Right atrium auricular region (tissue), 2 donors: ENCODE measurements around the gene RANGAP1. TPM values are rescaled to one million over a fixed set of nuclear protein-coding genes. Genes with fewer than 3 reads are reported as not detected.
A peak's percentile ranks its signal among the peaks of the same experiment; 100 is the strongest.
"Not testable (repeated sequence)": the region's sequence is repeated elsewhere in the genome, so short reads cannot be mapped to it uniquely, and the experiment has no call there.

Experiments used
- DNase-seq: peaks from one replicate; pipeline ENCODE4 v3.0.0-alpha.2; 2019; ENCODE audit warnings: low spot score
- H3K27ac ChIP-seq, 2 donors: fragments of 200-600 bp; sonication (generic); 1 replicate in 1 of 2; 2 replicates in 1 of 2; pipeline ENCODE4 v1.5.1; 2016 to 2019
- H3K27me3 ChIP-seq, 2 donors: fragments of 200-600 bp; sonication (generic); one replicate each; pipeline versions ENCODE4 v1.5.1 to v1.6.0; 2017 to 2019
- H3K36me3 ChIP-seq: fragments of 200-600 bp; sonication (generic); one replicate; pipeline ENCODE4 v1.5.1; 2016
- H3K4me1 ChIP-seq, 2 donors: fragments of 200-600 bp; sonication (generic); one replicate each; pipeline versions ENCODE4 v1.5.1 to v1.6.0; 2017 to 2019
- H3K4me3 ChIP-seq, 2 donors: fragments of 200-600 bp; sonication (generic); 1 replicate in 1 of 2; 2 replicates in 1 of 2; pipeline ENCODE4 v1.5.1; 2017 to 2019; ENCODE audit warnings: mild to moderate bottlenecking in 1 of 2, moderate library complexity in 1 of 2
- H3K9me3 ChIP-seq, 2 donors: fragments of 200-600 bp; sonication (generic); one replicate each; pipeline ENCODE4 v1.5.1; 2019
- CTCF ChIP-seq, 2 donors: fragments of 200-600 bp; sonication (generic); IDR thresholded peaks; one replicate each; pipeline ENCODE4 v1.5.1; 2019; ENCODE audit warnings: antibody characterized with exemption in 2 of 2
- total RNA-seq, 2 donors: library from RNA; depleted of rRNA; stranded (reverse); fragments of >200 nt; gene quantifications; one replicate each; pipeline ENCODE4 v1.1.0, GENCODE V29; 2016

Gene RANGAP1
- total RNA-seq, 2 donors from 2014 or later: 22.3 to 33.3 TPM

DNA sequence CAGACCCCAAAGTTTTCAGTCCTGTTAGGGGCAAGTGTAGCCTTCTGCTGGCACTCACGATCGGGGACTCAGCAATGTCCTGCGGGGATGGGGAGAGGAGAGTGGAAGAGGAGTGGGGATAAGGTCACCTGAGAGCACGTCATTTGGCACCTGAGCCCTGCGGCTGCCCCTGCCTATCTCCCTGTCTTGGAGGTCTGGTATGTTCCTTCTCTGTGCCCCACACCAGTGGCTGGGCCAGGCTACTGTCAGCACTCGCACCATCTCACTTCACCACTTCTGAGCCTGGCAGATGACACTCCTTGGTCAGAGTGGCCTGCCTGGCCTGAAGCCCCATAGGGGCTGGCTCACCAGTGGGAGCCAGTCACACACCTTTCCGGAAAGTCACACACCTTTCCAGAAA, 25.1 kb downstream of the RANGAP1 start:
- peaks cover 0 to 23% of the 10 kb centered on the region in 2 donors for H3K4me1 ChIP-seq
- no peaks in the 10 kb centered on the region for H3K27me3 ChIP-seq
- peak overlapping the region; percentile 75 to 94 for H3K27ac ChIP-seq
- peak; percentile 72 for DNase-seq
- H3K9me3 ChIP-seq: no peaks in the 10 kb centered on the region
- peaks cover 41% of the 10 kb centered on the region for H3K36me3 ChIP-seq
- H3K4me3 ChIP-seq: no peak overlapping the region
- no peak for TF ChIP-seq CTCF (IDR thresholded peaks at IDR 0.05)

DNA sequence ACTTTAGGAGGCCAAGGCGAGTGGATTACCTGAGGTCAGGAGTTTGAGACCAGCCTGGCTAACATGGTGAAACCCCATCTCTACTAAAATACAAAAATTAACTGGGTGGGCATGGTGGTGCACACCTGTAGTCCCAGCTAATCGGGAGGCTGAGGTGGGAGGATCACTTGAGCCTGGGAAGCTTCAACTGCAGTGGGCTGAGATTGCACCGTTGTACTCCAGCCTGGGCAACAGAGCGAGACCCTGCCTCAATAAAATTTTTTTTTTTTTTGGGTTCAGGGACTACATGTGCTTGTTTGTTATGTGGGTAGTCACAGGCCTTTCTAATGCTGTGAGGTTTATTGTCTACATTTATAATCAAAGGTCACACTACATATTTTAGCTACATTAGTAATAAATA, 26.2 kb downstream of the RANGAP1 start:
- Histone ChIP-seq H3K36me3 (peaks cover 43% of the 10 kb centered on the region), H3K4me1 (peaks cover 0 to 23% of the 10 kb centered on the region in 2 donors), H3K27ac (peak overlapping the region; percentile 75 to 94)
- H3K9me3 ChIP-seq, H3K27me3 ChIP-seq, H3K4me3 ChIP-seq, DNase-seq: not testable (repeated sequence)

- Histone ChIP-seq H3K36me3 (peaks cover 48% of the 10 kb centered on the region), H3K9me3 (no peaks in the 10 kb centered on the region), H3K4me3 (no peak overlapping the region), H3K27me3 (no peaks in the 10 kb centered on the region), H3K4me1 (peaks cover 0 to 20% of the 10 kb centered on the region in 2 donors), H3K27ac (no peak overlapping the region)
- TF ChIP-seq CTCF (IDR thresholded peaks at IDR 0.05): no peak
- DNase-seq: no peak
Measured at GRCh38 chr22:41257696-41258095, 28.3 kb downstream of the RANGAP1 start.

DNA sequence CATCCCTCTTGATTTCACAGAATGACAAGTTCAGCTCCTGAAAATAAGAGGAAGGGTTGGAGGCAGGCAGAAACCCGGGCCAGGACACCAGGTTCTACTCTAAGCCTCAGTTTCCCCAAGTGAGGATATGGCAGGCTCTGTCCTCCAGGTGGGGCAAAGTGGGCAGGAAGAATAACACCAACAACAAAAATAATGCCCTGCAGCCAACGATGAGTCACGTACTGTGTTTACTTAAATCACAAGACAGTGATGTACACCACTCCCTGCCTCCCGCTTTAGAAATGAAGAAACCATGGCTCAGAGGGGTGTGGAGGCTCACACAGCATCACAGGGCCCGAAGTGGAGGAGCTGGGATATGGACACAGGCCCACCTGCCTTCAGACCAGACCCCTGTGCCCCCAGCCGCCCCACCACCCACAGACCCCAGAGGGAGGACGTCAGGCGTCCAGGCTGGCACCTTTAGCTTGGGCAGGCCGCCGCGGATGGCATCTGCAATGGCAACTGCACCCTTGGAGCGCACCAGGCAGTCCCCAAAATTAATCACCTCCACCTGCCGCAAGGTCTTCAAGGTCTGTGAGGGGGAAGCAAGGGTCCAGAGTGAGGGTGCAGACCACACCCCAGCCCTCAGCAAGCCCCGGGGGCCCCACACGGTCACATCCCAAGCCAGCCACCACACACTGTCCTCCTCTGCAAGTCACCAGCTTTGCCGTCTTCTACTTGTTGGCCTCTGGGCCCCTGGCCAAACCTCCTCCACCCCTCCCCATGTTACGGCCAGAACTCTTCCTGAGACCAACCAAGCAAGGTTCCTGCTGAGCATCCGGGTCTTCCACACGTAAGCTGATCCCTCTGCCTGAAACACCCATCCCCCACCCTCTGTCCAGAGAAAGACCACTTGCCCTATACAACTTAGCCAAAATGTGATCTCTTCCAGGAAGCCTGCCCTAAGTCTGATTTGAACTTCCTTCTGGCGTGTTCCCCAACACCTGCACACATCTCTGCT, 29.4 kb downstream of the RANGAP1 start:
- Histone ChIP-seq H3K4me3 (no peak overlapping the region), H3K27ac (no peak overlapping the region), H3K27me3 (no peaks in the 10 kb centered on the region), H3K4me1 (peaks cover 0 to 9% of the 10 kb centered on the region in 2 donors), H3K36me3 (peaks cover 58% of the 10 kb centered on the region), H3K9me3 (no peaks in the 10 kb centered on the region)
- DNase-seq: no peak
- no peak for TF ChIP-seq CTCF (IDR thresholded peaks at IDR 0.05)

DNA sequence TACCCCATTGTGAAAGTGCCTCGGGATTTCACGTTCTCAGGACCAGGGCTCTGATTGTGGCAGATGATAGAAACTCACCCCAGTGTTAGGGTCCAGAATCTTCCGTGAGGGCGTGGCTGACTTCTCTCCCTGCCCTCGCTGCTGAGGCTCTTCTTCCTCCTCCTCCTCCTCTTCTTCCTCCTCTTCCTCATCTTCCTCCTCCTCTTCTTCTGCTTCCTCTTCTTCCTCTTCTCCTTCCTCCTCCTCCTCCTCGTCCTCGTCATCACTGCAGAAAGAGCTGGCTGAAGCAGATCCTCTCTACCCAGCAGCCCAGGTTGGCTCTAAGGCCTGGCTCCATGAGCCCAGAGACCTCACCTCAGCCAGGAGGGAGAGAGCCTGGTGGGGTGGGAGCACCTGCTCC, 31.8 kb downstream of the RANGAP1 start:
- no peak for DNase-seq

More for the DNA sequence above, 31.8 kb downstream of the RANGAP1 start:
- Histone ChIP-seq H3K4me3 (no peak overlapping the region), H3K27ac (no peak overlapping the region), H3K36me3 (peaks cover 73% of the 10 kb centered on the region), H3K4me1 (peaks cover 0 to 6% of the 10 kb centered on the region in 2 donors), H3K27me3 (no peaks in the 10 kb centered on the region), H3K9me3 (no peaks in the 10 kb centered on the region)
- TF ChIP-seq CTCF (IDR thresholded peaks at IDR 0.05): no peak
